ENCODE data around the gene GABARAP. TPM values are rescaled to one million over a fixed set of nuclear protein-coding genes. Genes with fewer than 3 reads are reported as not detected.
A peak's percentile ranks its signal among the peaks of the same experiment; 100 is the strongest.

GABARAP gene
- total and polyA plus RNA-seq, 2 of the 8 experiments (the other 6 are each of a cell fraction or from before 2014, with no cell fraction given): 252 to 581 TPM

DNA sequence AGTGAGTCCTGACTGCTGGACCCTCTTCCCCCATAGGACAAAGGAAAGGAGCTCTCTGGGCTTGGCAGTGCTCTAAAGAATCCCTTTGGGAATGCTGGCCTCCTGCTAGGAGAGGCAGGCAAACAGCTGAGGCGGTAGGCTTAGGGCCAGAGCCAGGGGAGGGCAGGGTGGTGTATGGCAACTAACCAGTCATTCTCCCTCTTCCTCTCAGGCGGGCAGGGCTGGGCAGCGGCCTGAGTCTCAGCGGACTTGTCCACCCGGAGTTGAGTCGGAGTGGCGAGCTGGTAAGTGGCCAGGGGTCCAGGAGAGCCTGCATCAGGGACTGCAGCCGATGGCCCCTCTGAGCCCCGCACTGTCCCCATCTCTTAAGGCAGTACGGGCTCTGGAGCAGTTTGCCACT, 18.1 kb downstream of the GABARAP start:
- H3K79me2 ChIP-seq (ENCODE audit: control insufficient read depth in 1 of 2, insufficient read depth in 2 of 2, low read length in 2 of 2): no peaks in the 10 kb centered on the region
- peaks cover 5% of the 10 kb centered on the region; the same call in 1 of the 2 replicates for H3K23me2 ChIP-seq (ENCODE audit: low read depth, low read length)
- peaks cover 15 to 36% of the 10 kb centered on the region in 2 experiments for H4K20me1 ChIP-seq (replicated peaks in 1 of 2; ENCODE audit: control insufficient read depth in 1 of 2, insufficient read depth in 2 of 2, low read length in 2 of 2)
- no peak overlapping the region for H4K91ac ChIP-seq (replicated peaks; ENCODE audit: insufficient read length, low read length)
- no peak overlapping the region for H3K14ac ChIP-seq (ENCODE audit: insufficient read length)
- DNase-seq (ENCODE audit: low read depth in 1 of 2, low spot score in 2 of 2) (no peak), FAIRE-seq (no peak)
- no peak overlapping the region for H2BK20ac ChIP-seq (ENCODE audit: low read length)
- no peak overlapping the region for H3K9ac ChIP-seq (replicated peaks in 1 of 4; ENCODE audit: extremely low read depth in 1 of 4, low read depth in 3 of 4, low read length in 3 of 4)
- peaks cover 26 to 67% (median 54%) of the 10 kb centered on the region in 4 experiments for H3K36me3 ChIP-seq (ENCODE audit: control insufficient read depth in 2 of 4, insufficient read depth in 4 of 4, low read length in 3 of 4)
- H3K27me3 ChIP-seq (replicated peaks in 1 of 4; ENCODE audit: control insufficient read depth in 3 of 4, extremely low read depth in 1 of 4, insufficient read depth in 3 of 4, low read length in 3 of 4): no peaks in the 10 kb centered on the region
- no peak overlapping the region for H4K5ac ChIP-seq (ENCODE audit: insufficient read length, low read depth, low read length)
- H3K9me3 ChIP-seq (ENCODE audit: insufficient read depth in 2 of 2, low read depth in 1 of 2, low read length in 1 of 2): no peaks in the 10 kb centered on the region
- H3K4me3 ChIP-seq (ENCODE audit: extremely low read depth in 1 of 4, insufficient read depth in 2 of 4, low read depth in 3 of 4, low read length in 4 of 4): no peak overlapping the region
- H3K23ac ChIP-seq (ENCODE audit: insufficient read length): no peak overlapping the region
- no peaks in the 10 kb centered on the region for H3K79me1 ChIP-seq (ENCODE audit: low read depth, low read length)
- H3K18ac ChIP-seq (ENCODE audit: extremely low read depth, low read length): no peak overlapping the region
- ChIA-PET POLR2A (ENCODE audit: partially characterized antibody) (interaction anchor here (0.9 to 10.7 kb wide), 10 partner anchors 10 to 352 kb away, joined by 3 to 386 read pairs (median 5); partner anchors contain the start of genes CLDN7, CTDNEP1, DVL2 and ELP5), CTCF (ENCODE audit: partially characterized antibody) (interaction anchor here (0.9 to 1.2 kb wide), 3 partner anchors 10 to 85 kb away, joined by 3 read pairs; partner anchors contain the start of gene DVL2)
- H3K4me1 ChIP-seq (replicated peaks in 1 of 4; ENCODE audit: control insufficient read depth in 3 of 4, insufficient read depth in 4 of 4, low read length in 3 of 4): peaks cover 0 to 10% (median 5%) of the 10 kb centered on the region in 4 experiments; a peak in 4 of 7 replicates
- H2AFZ ChIP-seq (ENCODE audit: low read length): no peak overlapping the region
- no peak overlapping the region for H3K4me2 ChIP-seq (ENCODE audit: insufficient read depth in 1 of 2, low read depth in 2 of 2, low read length in 2 of 2)
- no peak overlapping the region for H2AK5ac ChIP-seq (ENCODE audit: low read depth, low read length)
- no peak overlapping the region for H3K4ac ChIP-seq (replicated peaks; ENCODE audit: insufficient read length, low read depth, low read length)
- no peak overlapping the region for H3K27ac ChIP-seq (ENCODE audit: low read depth, low read length)
- no peak overlapping the region for H2BK15ac ChIP-seq (ENCODE audit: low read length)
- no peak overlapping the region for H3K56ac ChIP-seq (replicated peaks; ENCODE audit: insufficient read length, low read depth, low read length)
- H2BK12ac ChIP-seq (ENCODE audit: low read depth, low read length): no peak overlapping the region
- no peak overlapping the region for H2BK5ac ChIP-seq (ENCODE audit: low read depth, low read length)
- 94% methylated on average over 9 of the region's 10 CpGs; no CpG with 5 or more reads in 1 of the 2 experiments for WGBS, 2 experiments (ENCODE audit: extremely low coverage in 1 of 2, insufficient coverage in 1 of 2, insufficient read length in 1 of 2, insufficient replicate concordance in 2 of 2, low coverage in 1 of 2, low lambda C conversion rate in 2 of 2, missing lambda C conversion rate in 1 of 2)
- peak overlapping the region; percentile 30; the same call in 1 of the 2 replicates for H4K8ac ChIP-seq (ENCODE audit: extremely low read depth, insufficient read depth, low read length)
- no peak overlapping the region for H2BK120ac ChIP-seq (replicated peaks; ENCODE audit: low read depth, low read length)
- TF ChIP-seq KDM1A (IDR thresholded peaks at IDR 0.05; ENCODE audit: borderline replicate concordance, low read length) (no peak), NRF1 (IDR thresholded peaks at IDR 0.05; ENCODE audit: low read depth, low read length) (no peak), POU5F1 (IDR thresholded peaks at IDR 0.05; ENCODE audit: low read depth, low read length) (no peak), ASH2L (IDR thresholded peaks at IDR 0.05; ENCODE audit: low read length) (no peak), KDM5A (IDR thresholded peaks at IDR 0.05; ENCODE audit: low read length) (no peak), EGR1 (IDR thresholded peaks at IDR 0.05; ENCODE audit: borderline replicate concordance, low read depth, low read length) (no peak), PHF8 (conservative IDR thresholded peaks at IDR 0.05; ENCODE audit: low read depth, low read length) (no peak), NANOG (IDR thresholded peaks at IDR 0.05; ENCODE audit: insufficient read depth, low read depth, low read length, poor library complexity, severe bottlenecking) (no peak), MAX (IDR thresholded peaks at IDR 0.05) (no peak), SRF (IDR thresholded peaks at IDR 0.05; ENCODE audit: low read depth, low read length) (no peak), CHD1 (IDR thresholded peaks at IDR 0.05; ENCODE audit: low read depth, low read length) (no peak), TCF12 (IDR thresholded peaks at IDR 0.05; ENCODE audit: low read depth, low read length) (no peak)
- TF ChIP-seq, protein P1, sequence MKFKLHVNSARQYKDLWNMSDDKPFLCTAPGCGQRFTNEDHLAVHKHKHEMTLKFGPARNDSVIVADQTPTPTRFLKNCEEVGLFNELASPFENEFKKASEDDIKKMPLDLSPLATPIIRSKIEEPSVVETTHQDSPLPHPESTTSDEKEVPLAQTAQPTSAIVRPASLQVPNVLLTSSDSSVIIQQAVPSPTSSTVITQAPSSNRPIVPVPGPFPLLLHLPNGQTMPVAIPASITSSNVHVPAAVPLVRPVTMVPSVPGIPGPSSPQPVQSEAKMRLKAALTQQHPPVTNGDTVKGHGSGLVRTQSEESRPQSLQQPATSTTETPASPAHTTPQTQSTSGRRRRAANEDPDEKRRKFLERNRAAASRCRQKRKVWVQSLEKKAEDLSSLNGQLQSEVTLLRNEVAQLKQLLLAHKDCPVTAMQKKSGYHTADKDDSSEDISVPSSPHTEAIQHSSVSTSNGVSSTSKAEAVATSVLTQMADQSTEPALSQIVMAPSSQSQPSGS (IDR thresholded peaks at IDR 0.05; ENCODE audit: low read length): no peak
